Sigmoid colon (tissue), 4 donors: ENCODE data around the gene DSCAML1.

Experiments
- CTCF ChIP-seq, 4 experiments: fragments of 450-650 bp in 3 of 4; fragments of 200-600 bp in 1 of 4; IDR thresholded peaks; one replicate each; pipeline ENCODE4 v1.5.1; 2016 to 2019; ENCODE audit warnings: antibody characterized with exemption in 4 of 4, mild to moderate bottlenecking in 3 of 4, moderate library complexity in 2 of 4
- EP300 ChIP-seq, 4 donors: sonication (generic); formaldehyde crosslinking; IDR thresholded peaks; one replicate each; pipeline ENCODE4 v1.6.1; 2017; ENCODE audit warnings: antibody characterized with exemption in 4 of 4
- POLR2A ChIP-seq, 2 donors: fragments of 450-650 bp; IDR thresholded peaks; one replicate each; pipeline ENCODE4 v1.6.1; 2016; ENCODE audit warnings: antibody characterized with exemption in 2 of 2, mild to moderate bottlenecking in 2 of 2, moderate library complexity in 2 of 2
- POLR2AphosphoS5 ChIP-seq, 4 donors: sonication (generic); formaldehyde crosslinking; IDR thresholded peaks; one replicate each; pipeline ENCODE4 v1.6.1; 2017; ENCODE audit warnings: antibody characterized with exemption in 4 of 4

GRCh38 chr11:117771841-117772240 is 25.2 kb downstream of the DSCAML1 start:
- no peak for TF ChIP-seq CTCF (IDR thresholded peaks at IDR 0.05)
- TF ChIP-seq EP300 (IDR thresholded peaks at IDR 0.05): no peak
- TF ChIP-seq POLR2A (IDR thresholded peaks at IDR 0.05): no peak
- no peak for TF ChIP-seq POLR2AphosphoS5 (IDR thresholded peaks at IDR 0.05)
